GM12892 (cell line): ENCODE measurements around the gene USP47.

Experiments used
- POLR2A ChIP-seq: IDR thresholded peaks from 2 replicates; pipeline ENCODE4 v1.6.1; 2011; ENCODE audit warnings: low read depth, low read length, control low read depth
- POLR2AphosphoS5 ChIP-seq: IDR thresholded peaks from 2 replicates; pipeline ENCODE4 v1.6.1; 2011; ENCODE audit warnings: low read depth, low read length, control low read depth
- TAF1 ChIP-seq: IDR thresholded peaks from 2 replicates; pipeline ENCODE4 v1.6.1; 2011; ENCODE audit warnings: low read depth, mild to moderate bottlenecking, control low read depth, low read length, borderline replicate concordance

- TF ChIP-seq POLR2AphosphoS5 (no peak), TAF1 (no peak), POLR2A (no peak)
These were observed 30.2 kb downstream of the USP47 start for GRCh38 chr11:11871991-11872401.
